D721Med (cell line): ENCODE results near the gene S100A6.

Experiments used
- DNase-seq: peaks from one replicate; pipeline ENCODE4 v3.0.0; 2011; ENCODE audit warnings: low spot score; ENCODE audit not compliant: insufficient read length
- FAIRE-seq: peaks from 2 replicates; lab custom pipeline; 2011; peaks lifted over from hg19 to GRCh38; lab: Jason Lieb, UNC
- TF ChIP-seq, protein P1 (sequence below): IDR thresholded peaks from 2 replicates; pipeline ENCODE4 v1.5.1; 2012; ENCODE audit warnings: mild to moderate bottlenecking, control low read depth; ENCODE audit not compliant: insufficient read depth; ENCODE audit errors: missing control alignments

S100A6 gene

GRCh38 chr1:153536012-153536670 lies 350 bp upstream of the S100A6 start:
- TF ChIP-seq, protein P1, sequence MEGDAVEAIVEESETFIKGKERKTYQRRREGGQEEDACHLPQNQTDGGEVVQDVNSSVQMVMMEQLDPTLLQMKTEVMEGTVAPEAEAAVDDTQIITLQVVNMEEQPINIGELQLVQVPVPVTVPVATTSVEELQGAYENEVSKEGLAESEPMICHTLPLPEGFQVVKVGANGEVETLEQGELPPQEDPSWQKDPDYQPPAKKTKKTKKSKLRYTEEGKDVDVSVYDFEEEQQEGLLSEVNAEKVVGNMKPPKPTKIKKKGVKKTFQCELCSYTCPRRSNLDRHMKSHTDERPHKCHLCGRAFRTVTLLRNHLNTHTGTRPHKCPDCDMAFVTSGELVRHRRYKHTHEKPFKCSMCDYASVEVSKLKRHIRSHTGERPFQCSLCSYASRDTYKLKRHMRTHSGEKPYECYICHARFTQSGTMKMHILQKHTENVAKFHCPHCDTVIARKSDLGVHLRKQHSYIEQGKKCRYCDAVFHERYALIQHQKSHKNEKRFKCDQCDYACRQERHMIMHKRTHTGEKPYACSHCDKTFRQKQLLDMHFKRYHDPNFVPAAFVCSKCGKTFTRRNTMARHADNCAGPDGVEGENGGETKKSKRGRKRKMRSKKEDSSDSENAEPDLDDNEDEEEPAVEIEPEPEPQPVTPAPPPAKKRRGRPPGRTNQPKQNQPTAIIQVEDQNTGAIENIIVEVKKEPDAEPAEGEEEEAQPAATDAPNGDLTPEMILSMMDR = no peak
- DNase-seq (no peak), FAIRE-seq (no peak)

- DNase-seq (no peak), FAIRE-seq (no peak)
- TF ChIP-seq, protein P1 = no peak
These were observed 908 bp downstream of the S100A6 start for GRCh38 chr1:153534925-153535241.

- no peak for FAIRE-seq
- DNase-seq = no peak
These were observed 1.4 kb downstream of the S100A6 start for GRCh38 chr1:153534226-153534924.

DNA sequence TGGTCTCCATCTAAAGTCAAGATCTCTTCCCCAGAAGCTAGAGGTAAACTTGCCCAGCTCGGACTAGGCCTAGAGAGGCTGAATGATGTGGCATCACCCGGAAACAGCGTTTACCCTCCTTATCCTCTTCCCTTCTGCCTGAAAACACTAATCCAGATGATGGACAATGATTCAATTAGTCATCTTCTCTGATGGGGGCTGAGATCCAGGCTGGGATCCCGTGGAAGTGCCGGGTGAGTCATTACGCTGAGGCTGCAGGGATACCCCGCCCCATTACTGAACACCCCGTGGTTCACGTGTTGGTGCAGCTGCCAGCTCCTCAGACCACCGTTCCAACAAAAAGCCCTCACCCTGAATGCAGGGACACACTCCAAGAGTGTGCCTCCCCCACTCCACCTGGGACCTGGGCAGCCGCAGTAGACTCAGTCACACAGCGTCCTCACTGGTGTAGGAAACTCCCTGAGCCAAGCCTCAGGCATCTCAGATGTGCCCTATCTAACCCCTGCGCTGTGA lies 2.0 kb downstream of the S100A6 start:
- no peak for DNase-seq
- TF ChIP-seq, protein P1 = no peak
- no peak for FAIRE-seq

More at GRCh38 chr1:153534226-153534924, 1.4 kb downstream of the S100A6 start:
- TF ChIP-seq, protein P1 = no peak

GRCh38 chr1:153532769-153533599 lies 2.8 kb downstream of the S100A6 start:
- FAIRE-seq = no peak
- TF ChIP-seq, protein P1 = peak; percentile 61
- peak; percentile 93 for DNase-seq

DNA sequence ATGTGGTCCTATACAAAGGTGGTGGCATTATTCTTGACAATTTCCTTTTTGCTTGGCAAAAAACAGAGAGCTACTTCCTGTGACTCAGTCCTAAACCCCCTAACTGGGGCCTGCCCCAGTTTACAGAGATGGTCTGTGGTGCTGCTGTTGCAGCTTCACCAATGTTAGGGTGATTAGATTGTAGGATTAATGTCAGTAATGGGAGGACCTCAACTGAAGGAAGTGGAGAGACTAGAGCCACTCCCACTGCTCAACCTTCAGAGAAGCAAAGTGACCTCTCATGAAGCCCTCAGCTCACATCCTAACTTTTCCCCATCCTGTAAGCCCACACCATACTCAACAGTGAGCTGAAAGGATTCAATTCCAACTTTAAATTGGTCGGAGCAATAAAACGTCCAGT lies 3.6 kb downstream of the S100A6 start:
- FAIRE-seq = no peak
- DNase-seq = no peak
- TF ChIP-seq, protein P1 = no peak
